ENCODE results near the gene FBXO46. TPM values are rescaled to one million over a fixed set of nuclear protein-coding genes. Genes with fewer than 3 reads are reported as not detected.

Gene FBXO46
- polyA plus RNA-seq, 1 of the 3 experiments (the other 2 are of a cell fraction): 5.6 TPM

DNA sequence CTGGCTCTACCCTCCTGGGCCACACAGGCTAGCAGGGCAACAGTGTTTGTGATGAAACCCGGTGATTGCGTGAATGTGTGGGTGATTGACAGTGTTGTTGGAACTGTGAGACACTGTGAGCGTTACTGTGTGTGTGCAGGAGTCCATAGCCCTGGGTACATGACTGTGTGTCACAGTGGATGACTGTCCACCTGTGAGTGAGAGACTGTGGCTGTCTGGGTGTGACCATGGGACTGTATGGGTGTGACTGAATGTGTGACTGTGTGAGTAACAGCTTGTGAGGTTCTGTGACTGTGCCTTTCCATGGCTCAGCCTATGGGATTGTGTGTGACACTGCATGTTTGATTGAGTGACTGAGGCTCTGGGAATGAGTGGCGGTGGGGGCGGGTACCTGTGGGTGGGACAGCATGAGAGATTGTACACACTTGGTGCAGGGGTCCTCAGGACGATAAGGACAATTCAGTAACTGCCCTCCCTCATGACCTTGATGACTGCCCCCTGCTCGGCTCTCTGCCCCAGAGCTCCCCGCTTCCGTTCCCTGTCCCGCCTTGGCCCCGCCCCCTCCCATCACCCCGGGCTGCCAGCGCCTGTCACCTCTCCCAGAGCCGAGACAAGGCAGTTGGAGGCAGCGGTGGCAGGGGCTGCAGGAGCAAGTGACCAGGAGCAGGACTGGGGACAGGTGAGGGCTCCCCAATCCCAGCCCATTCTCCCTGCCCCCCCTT lies 62.9 kb downstream of the FBXO46 start, which contains the start of gene GIPR (continued):
- TF ChIP-seq, protein P1, sequence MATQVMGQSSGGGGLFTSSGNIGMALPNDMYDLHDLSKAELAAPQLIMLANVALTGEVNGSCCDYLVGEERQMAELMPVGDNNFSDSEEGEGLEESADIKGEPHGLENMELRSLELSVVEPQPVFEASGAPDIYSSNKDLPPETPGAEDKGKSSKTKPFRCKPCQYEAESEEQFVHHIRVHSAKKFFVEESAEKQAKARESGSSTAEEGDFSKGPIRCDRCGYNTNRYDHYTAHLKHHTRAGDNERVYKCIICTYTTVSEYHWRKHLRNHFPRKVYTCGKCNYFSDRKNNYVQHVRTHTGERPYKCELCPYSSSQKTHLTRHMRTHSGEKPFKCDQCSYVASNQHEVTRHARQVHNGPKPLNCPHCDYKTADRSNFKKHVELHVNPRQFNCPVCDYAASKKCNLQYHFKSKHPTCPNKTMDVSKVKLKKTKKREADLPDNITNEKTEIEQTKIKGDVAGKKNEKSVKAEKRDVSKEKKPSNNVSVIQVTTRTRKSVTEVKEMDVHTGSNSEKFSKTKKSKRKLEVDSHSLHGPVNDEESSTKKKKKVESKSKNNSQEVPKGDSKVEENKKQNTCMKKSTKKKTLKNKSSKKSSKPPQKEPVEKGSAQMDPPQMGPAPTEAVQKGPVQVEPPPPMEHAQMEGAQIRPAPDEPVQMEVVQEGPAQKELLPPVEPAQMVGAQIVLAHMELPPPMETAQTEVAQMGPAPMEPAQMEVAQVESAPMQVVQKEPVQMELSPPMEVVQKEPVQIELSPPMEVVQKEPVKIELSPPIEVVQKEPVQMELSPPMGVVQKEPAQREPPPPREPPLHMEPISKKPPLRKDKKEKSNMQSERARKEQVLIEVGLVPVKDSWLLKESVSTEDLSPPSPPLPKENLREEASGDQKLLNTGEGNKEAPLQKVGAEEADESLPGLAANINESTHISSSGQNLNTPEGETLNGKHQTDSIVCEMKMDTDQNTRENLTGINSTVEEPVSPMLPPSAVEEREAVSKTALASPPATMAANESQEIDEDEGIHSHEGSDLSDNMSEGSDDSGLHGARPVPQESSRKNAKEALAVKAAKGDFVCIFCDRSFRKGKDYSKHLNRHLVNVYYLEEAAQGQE (IDR thresholded peaks at IDR 0.05; ENCODE audit: low read depth, low read length): no peak
- TF ChIP-seq, protein P2, sequence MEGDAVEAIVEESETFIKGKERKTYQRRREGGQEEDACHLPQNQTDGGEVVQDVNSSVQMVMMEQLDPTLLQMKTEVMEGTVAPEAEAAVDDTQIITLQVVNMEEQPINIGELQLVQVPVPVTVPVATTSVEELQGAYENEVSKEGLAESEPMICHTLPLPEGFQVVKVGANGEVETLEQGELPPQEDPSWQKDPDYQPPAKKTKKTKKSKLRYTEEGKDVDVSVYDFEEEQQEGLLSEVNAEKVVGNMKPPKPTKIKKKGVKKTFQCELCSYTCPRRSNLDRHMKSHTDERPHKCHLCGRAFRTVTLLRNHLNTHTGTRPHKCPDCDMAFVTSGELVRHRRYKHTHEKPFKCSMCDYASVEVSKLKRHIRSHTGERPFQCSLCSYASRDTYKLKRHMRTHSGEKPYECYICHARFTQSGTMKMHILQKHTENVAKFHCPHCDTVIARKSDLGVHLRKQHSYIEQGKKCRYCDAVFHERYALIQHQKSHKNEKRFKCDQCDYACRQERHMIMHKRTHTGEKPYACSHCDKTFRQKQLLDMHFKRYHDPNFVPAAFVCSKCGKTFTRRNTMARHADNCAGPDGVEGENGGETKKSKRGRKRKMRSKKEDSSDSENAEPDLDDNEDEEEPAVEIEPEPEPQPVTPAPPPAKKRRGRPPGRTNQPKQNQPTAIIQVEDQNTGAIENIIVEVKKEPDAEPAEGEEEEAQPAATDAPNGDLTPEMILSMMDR (IDR thresholded peaks at IDR 0.05): no peak
- TF ChIP-seq MEF2A (IDR thresholded peaks at IDR 0.05; ENCODE audit: borderline replicate concordance, low read depth): no peak
- TF ChIP-seq TAF1 (IDR thresholded peaks at IDR 0.05; ENCODE audit: borderline replicate concordance, low read depth, low read length): no peak

DNA sequence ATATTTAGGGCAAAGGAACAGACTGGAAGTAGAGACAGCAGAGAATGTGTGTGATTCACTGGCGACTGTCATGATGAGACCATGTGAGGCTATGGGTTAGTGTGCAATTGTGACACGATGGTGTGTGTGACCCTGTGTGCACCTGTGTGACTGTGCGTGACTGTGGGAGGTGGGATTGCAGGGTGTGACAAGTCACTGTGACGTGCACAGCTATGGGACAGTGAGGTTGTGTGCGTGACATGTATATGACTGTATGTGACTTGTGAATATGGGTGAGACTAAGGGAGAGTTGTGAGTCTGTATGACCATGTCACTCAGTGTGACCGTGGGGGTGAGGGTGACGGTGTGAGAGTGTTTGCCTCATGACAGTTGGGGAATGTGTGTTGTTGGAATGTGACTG lies 66.1 kb downstream of the FBXO46 start:
- Histone ChIP-seq H3K9me3 (no peaks in the 10 kb centered on the region), H3F3A (replicated peaks; ENCODE audit: insufficient read depth) (no peaks in the 10 kb centered on the region), H3K79me2 (ENCODE audit: insufficient read depth) (no peaks in the 10 kb centered on the region), H3K4me3 (ENCODE audit: low read depth in 2 of 2, low read length in 1 of 2) (no peak overlapping the region), H3K9me2 (no peaks in the 10 kb centered on the region), H3K27me3 (ENCODE audit: insufficient read depth) (no peaks in the 10 kb centered on the region), H3K4me2 (no peak overlapping the region), H2AFZ (ENCODE audit: low read depth) (no peak overlapping the region), H3K36me3 (replicated peaks in 1 of 2; ENCODE audit: control insufficient read depth in 1 of 2, insufficient read depth in 2 of 2, low read length in 1 of 2) (no peaks in the 10 kb centered on the region), H3K4me1 (ENCODE audit: control insufficient read depth in 1 of 2, insufficient read depth in 2 of 2, low read depth in 1 of 2, low read length in 1 of 2) (peaks cover 4 to 8% of the 10 kb centered on the region in 2 experiments; a peak in 2 of 4 replicates), H4K20me1 (ENCODE audit: insufficient read depth) (no peaks in the 10 kb centered on the region), H3K27ac (ENCODE audit: low read depth in 2 of 2, low read length in 1 of 2) (no peak overlapping the region), H3K9ac (no peak overlapping the region)
- no peak for DNase-seq
- WGBS (ENCODE audit: low lambda C conversion rate): 80% methylated on average over 7 of the region's 7 CpGs
- ChIA-PET CTCF (interaction anchor here (2.4 kb wide), 1 partner anchor 13 kb away, joined by 9 read pairs; no protein-coding TSS in a partner anchor), POLR2A (no interaction called here)
- no peak for TF ChIP-seq POLR2AphosphoS5 (IDR thresholded peaks at IDR 0.05; ENCODE audit: low read depth, low read length)
- TF ChIP-seq, protein P2 (IDR thresholded peaks at IDR 0.05): no peak
- no peak for TF ChIP-seq FOXJ3 (CRISPR knock-in tag; IDR thresholded peaks at IDR 0.05)
- no peak for TF ChIP-seq RCOR1 (IDR thresholded peaks at IDR 0.05; ENCODE audit: low read length)
- TF ChIP-seq, protein P1 (IDR thresholded peaks at IDR 0.05; ENCODE audit: low read depth, low read length): no peak
- no peak for TF ChIP-seq JUND (IDR thresholded peaks at IDR 0.05)
- no peak for TF ChIP-seq TCF12 (IDR thresholded peaks at IDR 0.05)
- no peak for TF ChIP-seq RFX5 (IDR thresholded peaks at IDR 0.05; ENCODE audit: low read length)
- no peak for TF ChIP-seq ELF1 (IDR thresholded peaks at IDR 0.05)
- TF ChIP-seq TAF1 (IDR thresholded peaks at IDR 0.05; ENCODE audit: borderline replicate concordance, low read depth, low read length): no peak
- no peak for TF ChIP-seq RXRA (IDR thresholded peaks at IDR 0.05; ENCODE audit: borderline replicate concordance, low read depth)
- no peak for TF ChIP-seq RAD21 (IDR thresholded peaks at IDR 0.05; ENCODE audit: low read length)
